Mesenteric fat pad (tissue), 1 donor: ENCODE measurements around the gene DENND6B. TPM values are rescaled to one million over a fixed set of nuclear protein-coding genes. Genes with fewer than 3 reads are reported as not detected.
"Not testable (repeated sequence)": the region's sequence is repeated elsewhere in the genome, so short reads cannot be mapped to it uniquely, and the experiment has no call there.

Experiments used
- DNase-seq: peaks from one replicate; pipeline ENCODE4 v3.0.0-alpha.2; 2020; ENCODE audit warnings: low spot score
- total RNA-seq: library from RNA; stranded (reverse); fragmentation: NEBNext Ultra II Directional; extraction: Animal tissue kit (Norgen Biotek cat#: 25700); gene quantifications from one replicate; pipeline ENCODE4 v1.2.1, GENCODE V29; 2021
- donor health status: DM: yes; HTN: yes; CAD: no.

DENND6B gene
- total RNA-seq, 1 donor from 2014 or later, result 2.2 TPM

DNA sequence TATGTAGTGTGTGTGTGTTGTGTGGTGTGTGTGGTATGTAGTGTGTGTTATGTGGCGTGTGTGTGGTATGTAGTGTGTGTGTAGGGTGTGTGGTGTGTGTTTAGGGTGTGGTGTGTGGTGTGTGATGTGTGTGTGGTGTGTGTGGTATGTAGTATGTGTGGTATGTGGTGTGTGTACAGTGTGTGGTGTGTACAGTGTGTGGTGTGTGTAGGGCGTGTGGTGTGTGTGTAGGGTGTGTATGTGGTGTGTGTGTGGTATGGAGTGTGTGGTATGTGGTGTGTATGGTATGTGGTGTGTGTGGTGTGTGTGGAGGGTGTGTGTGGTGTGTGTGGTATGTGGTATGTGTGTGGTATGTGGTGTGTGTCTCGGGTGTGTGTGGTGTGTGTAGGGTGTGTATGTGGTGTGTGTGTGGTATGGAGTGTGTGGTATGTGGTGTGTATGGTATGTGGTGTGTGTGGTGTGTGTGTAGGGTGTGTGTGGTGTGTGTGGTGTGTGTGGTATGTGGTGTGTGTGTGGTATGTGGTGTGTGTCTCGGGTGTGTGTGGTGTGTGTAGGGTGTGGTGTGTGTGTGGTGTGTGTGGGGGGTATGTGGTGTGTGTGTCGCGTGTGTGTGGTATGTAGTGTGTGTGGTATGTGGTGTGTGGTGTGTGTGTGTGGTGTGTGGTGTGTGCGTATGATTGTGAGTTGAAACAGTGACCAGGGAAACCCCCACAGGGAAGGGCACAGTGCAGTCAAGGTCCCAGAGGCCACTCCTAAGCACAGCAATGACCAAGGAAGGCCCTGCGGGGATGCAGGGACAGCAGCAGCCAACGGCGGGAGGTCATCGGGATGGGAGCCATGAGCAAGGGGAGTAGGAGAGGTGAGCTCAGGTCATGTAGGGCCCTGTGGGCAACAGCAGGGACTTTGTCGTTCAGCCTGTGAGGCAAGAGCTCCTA lies 13.4 kb upstream of the DENND6B start:
- no peak for DNase-seq

- no peak for DNase-seq
These were observed 12.1 kb upstream of the DENND6B start for GRCh38 chr22:50338860-50339462.

DNA sequence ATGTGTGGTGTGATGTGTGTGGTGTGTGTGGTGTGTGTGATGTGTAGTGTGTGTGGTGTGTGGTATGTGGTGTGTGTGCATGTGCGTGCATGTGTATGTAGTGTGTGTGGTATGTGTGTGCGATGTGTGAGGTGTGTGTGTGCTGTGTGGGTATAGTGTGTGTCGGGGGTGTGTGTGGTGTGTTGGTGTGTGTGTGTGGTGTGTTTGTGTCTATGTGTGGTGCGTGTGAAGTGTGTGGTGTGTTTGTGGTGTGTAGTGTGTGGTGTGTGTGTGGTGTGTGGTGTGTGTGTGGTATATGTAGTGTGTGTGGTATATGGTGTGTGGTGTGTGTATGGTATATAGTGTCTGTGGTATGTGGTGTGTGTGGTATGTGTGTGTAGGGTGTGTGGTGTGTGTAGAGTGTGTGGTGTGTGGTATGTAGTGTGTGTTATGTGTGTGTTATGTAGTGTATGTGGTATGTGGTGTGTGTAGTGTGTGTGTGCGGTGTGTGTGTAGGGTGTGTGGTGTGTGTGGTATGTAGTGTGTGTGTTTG lies 11.3 kb upstream of the DENND6B start:
- DNase-seq, result no peak

DNA sequence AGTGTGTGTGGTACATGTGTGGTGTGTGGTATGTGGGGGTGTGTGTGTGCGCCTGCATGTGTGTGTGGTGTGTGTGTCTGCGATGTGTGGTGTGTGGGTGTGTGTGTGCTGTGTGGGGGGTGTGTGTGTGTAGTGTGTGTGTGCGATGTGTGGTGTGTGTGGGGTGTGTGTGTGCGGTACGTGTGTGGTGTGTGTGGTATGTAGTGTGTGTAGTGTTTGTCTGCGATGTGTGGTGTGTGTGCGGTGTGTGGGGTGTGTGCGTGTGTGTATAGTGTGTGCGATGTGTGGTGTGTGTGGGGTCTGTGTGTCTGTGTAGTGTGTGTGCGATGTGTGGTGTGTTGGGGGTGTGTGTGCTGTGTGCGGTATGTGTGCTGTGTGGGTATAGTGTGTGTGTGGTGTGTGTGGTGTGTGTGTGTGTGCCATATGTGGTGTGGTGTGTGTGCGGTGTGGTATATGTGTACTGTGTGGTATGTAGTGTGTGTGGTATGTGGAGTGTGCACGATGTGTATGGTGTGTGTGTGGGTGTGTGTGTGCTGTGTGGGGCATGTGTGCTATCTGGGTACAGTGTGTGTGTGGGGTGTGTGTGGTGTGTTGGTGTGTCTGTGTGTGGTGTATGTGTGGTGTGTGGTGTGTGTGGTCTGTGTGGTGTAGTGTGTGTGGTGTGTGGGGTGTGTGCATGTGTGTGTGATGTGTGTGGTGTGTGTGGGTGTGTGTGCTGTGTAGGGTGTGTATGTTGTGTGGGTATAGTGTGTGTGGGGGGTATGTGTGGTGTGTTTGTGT lies 10.6 kb upstream of the DENND6B start:
- DNase-seq, result no peak

DNA sequence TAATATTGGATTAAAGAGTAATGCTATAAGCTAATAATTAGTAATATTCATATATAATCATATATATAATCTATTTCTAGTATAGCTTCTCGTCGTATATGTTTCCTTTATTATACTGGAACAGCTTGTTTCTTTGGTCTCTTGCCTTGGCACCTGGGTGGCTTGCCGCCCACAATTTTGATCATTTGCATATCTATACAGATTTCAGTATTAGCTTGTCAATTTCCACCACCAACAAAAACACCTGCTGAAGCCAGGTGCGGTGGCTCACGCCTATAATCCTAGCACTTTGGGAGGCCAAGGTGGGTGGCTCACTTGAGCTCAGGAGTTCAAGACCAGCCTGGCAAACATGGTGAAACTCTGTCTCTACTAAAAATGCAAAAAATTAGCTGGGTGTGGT lies 7.6 kb upstream of the DENND6B start:
- DNase-seq, result not testable (repeated sequence)

DNA sequence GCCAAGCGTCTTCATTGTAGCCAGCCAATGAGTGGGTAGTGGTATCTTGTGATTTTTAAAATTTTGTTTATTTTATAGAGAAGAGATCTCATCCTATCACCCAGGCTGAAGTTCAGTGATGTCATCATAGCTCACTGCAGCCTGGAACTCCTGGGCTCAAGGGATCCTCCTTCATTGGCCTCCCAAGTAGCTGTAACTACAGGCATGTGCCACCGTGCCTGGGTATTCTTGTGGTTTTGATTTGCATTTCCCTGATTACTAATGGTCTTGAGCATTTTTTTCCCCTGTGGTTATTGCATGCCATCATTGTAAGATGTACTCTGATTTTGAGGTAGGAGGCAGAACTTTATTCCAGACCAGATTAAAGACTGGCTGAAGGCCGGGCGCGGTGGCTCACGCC lies 2.4 kb upstream of the DENND6B start:
- no peak for DNase-seq

- no peak for DNase-seq
These were observed 853 bp upstream of the DENND6B start for GRCh38 chr22:50327711-50328019.

DNA sequence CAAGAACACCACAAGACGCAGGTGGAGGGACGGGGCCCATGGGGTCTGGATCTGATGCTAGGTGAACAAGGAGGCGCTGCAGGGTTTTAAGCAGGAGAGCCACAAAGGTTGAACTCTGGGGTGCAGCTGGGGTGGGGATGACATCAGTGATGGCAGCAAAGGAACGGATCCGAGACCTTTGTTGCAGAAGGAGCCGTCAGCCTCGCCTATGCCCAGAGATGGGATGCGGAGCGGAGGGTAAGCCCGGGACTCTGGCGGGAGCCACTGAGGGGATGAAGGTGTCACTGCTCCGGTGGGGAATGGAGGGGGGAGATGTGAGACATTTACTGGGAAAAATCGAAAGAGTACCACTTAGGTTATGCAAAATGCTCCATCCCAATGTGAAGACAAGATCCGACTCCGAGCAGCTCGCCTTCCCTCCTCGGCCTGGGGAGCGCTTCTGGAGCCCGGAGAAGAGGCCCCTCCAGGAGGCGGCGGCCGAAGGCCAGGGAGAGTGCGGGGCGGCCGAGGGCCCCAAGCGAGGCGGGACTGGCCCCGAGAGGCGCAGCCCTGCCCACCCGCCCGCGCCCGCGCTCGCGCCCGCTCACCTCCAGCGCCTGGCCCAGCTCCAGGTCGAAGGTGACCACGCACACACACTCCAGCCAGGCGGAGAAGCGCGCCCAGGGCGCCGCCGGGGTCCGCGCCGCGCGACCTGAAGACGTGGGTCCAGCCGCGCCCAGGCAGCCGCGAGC lies 422 bp downstream of the DENND6B start:
- no peak for DNase-seq

DNA sequence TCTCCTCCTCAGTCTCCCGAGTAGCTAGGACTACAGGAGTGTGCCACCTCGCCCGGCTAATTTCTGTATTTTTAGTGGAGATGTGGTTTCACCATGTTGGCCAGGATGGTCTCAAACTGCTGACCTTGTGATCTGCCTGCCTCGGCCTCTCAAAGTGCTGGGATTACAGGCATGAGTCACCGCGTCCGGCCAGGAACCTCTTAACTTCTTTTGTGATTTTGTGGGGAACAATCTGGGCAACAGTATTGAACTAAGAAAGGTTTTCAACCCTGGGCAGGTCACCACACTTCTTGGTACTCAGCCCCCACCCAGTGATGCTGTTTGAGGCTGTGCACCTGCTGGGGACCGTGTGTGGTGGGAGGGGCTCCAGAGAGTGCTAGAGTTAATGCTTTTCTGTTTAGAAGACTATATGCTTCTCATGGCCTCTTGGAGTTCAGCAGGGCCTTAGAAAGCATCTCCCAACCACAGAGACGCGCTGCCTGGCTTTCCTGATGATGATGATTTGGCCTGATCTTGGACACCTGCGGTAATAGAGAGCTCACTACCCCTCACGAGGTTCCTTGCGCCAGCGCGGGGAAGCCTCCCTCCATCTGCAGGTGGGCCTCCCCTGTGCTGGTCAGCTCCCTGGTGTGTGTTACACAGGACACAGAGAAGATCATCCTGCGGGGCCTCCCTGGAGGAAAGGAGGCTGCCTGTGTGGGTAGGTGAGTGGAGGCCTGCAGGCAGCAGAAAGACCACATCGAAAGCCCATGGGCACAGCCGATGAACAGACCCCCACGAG lies 1.2 kb downstream of the DENND6B start:
- DNase-seq, result no peak

GRCh38 chr22:50323900-50324299 lies 2.9 kb downstream of the DENND6B start:
- no peak for DNase-seq

GRCh38 chr22:50322382-50323104 lies 4.3 kb downstream of the DENND6B start:
- not testable (repeated sequence) for DNase-seq

GRCh38 chr22:50320671-50321325 lies 6.0 kb downstream of the DENND6B start:
- DNase-seq, result no peak

DNA sequence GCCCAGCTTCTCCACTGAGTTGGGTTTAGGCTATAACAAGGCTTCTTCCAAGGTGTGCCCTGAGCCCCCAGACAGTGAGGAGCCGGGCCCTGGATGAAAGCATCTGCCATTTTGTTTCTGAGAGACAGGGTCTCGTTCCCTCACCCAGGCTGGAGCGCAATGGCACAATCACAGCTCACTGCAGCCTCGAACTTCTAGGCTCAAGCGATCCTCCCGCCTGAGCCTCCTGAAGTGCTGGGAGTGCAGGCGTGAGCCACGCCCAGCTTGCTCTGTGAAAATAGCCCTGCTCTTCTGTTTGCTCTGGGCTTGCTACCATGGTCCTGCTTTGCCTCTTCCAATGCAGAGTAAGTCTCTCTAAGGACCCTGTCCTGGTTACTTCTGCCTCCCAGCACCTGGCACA lies 6.7 kb downstream of the DENND6B start:
- DNase-seq, result no peak

GRCh38 chr22:50319503-50319951 lies 7.3 kb downstream of the DENND6B start:
- peak; percentile 89 for DNase-seq

GRCh38 chr22:50318698-50319411 lies 8.0 kb downstream of the DENND6B start:
- peak; percentile 85 for DNase-seq

GRCh38 chr22:50318356-50318697 lies 8.5 kb downstream of the DENND6B start:
- DNase-seq, result no peak

DNA sequence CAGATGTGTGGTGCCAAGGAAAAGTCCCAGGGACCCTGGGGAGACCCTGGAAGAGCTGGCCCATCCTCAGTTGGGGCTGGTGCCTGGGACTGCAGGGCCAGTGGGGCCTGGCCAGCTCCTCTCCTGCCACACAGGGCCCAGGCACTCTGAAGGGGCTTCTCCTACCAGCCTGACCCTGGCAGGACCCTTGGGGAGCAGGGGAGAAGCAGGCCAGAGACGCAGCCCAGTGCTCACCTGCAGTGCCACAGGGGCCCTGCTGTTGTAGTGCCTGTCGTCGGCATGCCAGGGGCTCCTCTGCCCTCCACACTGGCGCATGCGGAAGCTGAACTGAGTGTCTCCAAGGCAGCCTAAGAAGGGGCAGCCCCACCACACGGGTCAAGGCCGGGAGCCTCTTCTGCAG lies 9.1 kb downstream of the DENND6B start:
- peak; percentile 86 for DNase-seq

DNA sequence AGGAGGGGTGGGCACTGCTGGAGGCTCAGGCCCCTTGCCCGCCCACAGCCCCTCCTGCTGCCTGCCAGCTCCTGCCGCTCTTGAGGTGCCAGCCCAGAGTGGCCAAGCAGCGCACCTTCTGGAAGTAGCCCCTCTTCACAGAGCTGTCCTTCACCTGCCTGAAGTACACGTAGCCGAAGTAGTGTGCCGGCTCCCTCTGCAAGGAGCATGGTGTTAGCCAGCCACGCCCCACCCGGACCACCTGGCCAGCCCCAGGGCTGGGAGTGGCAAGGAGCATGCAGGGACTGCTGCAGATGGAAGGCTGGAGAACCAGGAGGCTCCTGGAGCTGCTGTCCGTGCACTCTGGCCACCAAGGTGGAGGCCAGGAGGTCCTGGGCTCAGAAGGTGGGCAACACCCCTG lies 9.6 kb downstream of the DENND6B start:
- no peak for DNase-seq
